Liver (tissue), 9 donors: Measurements from ENCODE around the gene THSD4. TPM values are rescaled to one million over a fixed set of nuclear protein-coding genes. Genes with fewer than 3 reads are reported as not detected.

Experiments used
- DNase-seq: peaks from one replicate; pipeline ENCODE4 v3.0.0-alpha.2; 2017; ENCODE audit warnings: low spot score
- H3K27ac ChIP-seq, 2 donors: one replicate each; pipeline ENCODE4 v1.7.0; 2013; ENCODE audit warnings: inconsistent platforms in 2 of 2, low read length in 2 of 2, control low read depth in 1 of 2, low read depth in 1 of 2, mild to moderate bottlenecking in 1 of 2
- H3K27me3 ChIP-seq, 4 donors: one replicate each; pipeline versions ENCODE4 v1.6.1 to v1.7.0; 2013; ENCODE audit warnings: low read length in 3 of 4, inconsistent platforms in 1 of 4, mild to moderate bottlenecking in 1 of 4, moderate library complexity in 1 of 4; ENCODE audit not compliant: control insufficient read depth in 4 of 4, insufficient read depth in 4 of 4
- H3K36me3 ChIP-seq, 4 donors: one replicate each; pipeline versions ENCODE4 v1.6.1 to v1.7.0; 2013; ENCODE audit warnings: low read length in 3 of 4, mild to moderate bottlenecking in 3 of 4, low read depth in 1 of 4, moderate library complexity in 1 of 4; ENCODE audit not compliant: control insufficient read depth in 4 of 4, insufficient read depth in 3 of 4
- H3K4me1 ChIP-seq, 4 donors: one replicate each; pipeline versions ENCODE4 v1.6.1 to v1.7.0; 2013; ENCODE audit warnings: low read length in 3 of 4, mild to moderate bottlenecking in 3 of 4, moderate library complexity in 1 of 4; ENCODE audit not compliant: control insufficient read depth in 4 of 4, insufficient read depth in 4 of 4
- H3K4me3 ChIP-seq, 3 donors: one replicate each; pipeline versions ENCODE4 v1.6.1 to v1.7.0; 2013; ENCODE audit warnings: low read length in 3 of 3, control low read depth in 1 of 3, low read depth in 1 of 3, mild to moderate bottlenecking in 1 of 3
- H3K9ac ChIP-seq, 2 donors: one replicate each; pipeline ENCODE4 v1.7.0; 2013; ENCODE audit warnings: low read length in 2 of 2, mild to moderate bottlenecking in 2 of 2, moderate library complexity in 2 of 2, control low read depth in 1 of 2, low read depth in 1 of 2
- H3K9me3 ChIP-seq, 4 donors: one replicate each; pipeline versions ENCODE4 v1.6.1 to v1.7.0; 2013; ENCODE audit warnings: low read length in 3 of 4; ENCODE audit not compliant: control insufficient read depth in 4 of 4
- NR2F2 ChIP-seq: IDR thresholded peaks from 2 replicates; pipeline ENCODE4 v1.6.1; 2016; ENCODE audit warnings: antibody characterized with exemption
- YY1 ChIP-seq: IDR thresholded peaks from 2 replicates; pipeline ENCODE4 v1.6.1; 2016; ENCODE audit warnings: antibody characterized with exemption, mild to moderate bottlenecking
- WGBS: extraction: QIAGEN DNeasy Blood & Tissue Kit; methylation state at CpG from one replicate; pipeline ENCODE4 v1.1.7; 2013; 5-methylcytosine and 5-hydroxymethylcytosine counted together
- polyA plus RNA-seq, 2 donors: library from polyadenylated mRNA; stranded (reverse) in 1 of 2; unstranded in 1 of 2; fragments of 200-250 nt in 1 of 2; fragments of >200 nt in 1 of 2; fragmentation: Nextera tagmentation in 1 of 2; extraction: Ambion mirVana in 1 of 2; gene quantifications; one replicate each; pipeline versions ENCODE4 v1.2.1 to v1.2.3, GENCODE V29; 2013 to 2015
- total RNA-seq, 2 donors: library from RNA; depleted of rRNA; stranded (reverse); fragments of >200 nt; gene quantifications; one replicate each; pipeline ENCODE4 v1.2.3, GENCODE V29; 2014
- TF ChIP-seq, protein P1 (sequence below): fragments of 150-350 bp; IDR thresholded peaks from 2 replicates; pipeline ENCODE4 v1.5.1; 2017; ENCODE audit warnings: improper control_type of control experiment, low read depth, low read length; ENCODE audit not compliant: missing input control
- TF ChIP-seq, protein P2 (sequence below): IDR thresholded peaks from 2 replicates; pipeline ENCODE4 v1.6.1; 2016; ENCODE audit warnings: antibody characterized with exemption
- TF ChIP-seq, protein P3 (sequence below): IDR thresholded peaks from 2 replicates; pipeline ENCODE4 v1.6.1; 2016; ENCODE audit warnings: antibody characterized with exemption, mild to moderate bottlenecking
- TF ChIP-seq, protein P4 (sequence below): IDR thresholded peaks from 2 replicates; pipeline ENCODE4 v1.6.1; 2016; ENCODE audit warnings: antibody characterized with exemption
- donor health status: healthy.
- donor health status: healthy.
- donor health status: healthy.
- donor health status: healthy.
- donor health status: healthy.

Gene THSD4
- total and polyA plus RNA-seq, 4 donors: 0.23 to 11.5 (median 1.9) TPM

DNA sequence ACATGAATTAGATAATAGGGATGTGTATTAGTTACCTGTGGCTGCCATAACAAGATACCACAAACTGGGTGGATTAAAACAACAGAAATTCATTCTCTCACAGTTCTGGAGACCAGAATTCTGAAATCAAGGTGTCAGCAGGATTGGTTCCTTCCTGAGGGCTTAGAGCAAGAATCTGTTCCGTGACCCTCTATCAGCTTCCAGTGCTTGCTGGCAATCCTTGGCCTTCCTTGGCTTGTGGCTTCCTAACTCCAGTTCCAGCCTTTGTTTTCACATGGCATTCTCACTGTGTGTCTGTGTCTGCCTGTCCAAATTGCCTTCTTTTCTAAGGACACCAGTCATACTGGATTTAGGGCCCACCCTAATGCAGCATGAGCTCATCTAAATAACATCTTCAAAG is 600.6 kb downstream of the THSD4 start:
- 89% methylated on average over 1 of the region's 1 CpG for WGBS
- no peak overlapping the region for H3K27ac ChIP-seq
- H3K36me3 ChIP-seq: no peaks in the 10 kb centered on the region

DNA sequence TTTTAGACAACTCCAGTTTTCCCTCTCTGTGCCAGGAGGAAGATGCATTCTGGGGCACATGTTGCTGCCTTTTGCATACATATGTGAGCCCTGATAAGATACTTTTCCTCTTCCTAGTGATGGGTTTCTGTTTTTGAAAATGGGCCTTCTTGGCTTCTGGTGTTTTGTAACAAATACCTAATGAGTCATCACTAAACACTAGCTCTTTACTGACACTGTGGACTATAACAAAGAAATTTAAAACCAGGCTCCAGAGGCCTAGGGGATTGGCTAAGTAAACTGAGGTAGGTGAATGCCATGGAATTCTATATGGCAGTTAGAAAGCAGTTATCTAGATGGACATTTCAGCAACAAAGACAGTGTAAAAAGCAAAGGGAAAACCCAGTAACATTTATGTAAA is 601.7 kb downstream of the THSD4 start:
- TF ChIP-seq NR2F2 (no peak), YY1 (no peak)
- TF ChIP-seq, protein P1, sequence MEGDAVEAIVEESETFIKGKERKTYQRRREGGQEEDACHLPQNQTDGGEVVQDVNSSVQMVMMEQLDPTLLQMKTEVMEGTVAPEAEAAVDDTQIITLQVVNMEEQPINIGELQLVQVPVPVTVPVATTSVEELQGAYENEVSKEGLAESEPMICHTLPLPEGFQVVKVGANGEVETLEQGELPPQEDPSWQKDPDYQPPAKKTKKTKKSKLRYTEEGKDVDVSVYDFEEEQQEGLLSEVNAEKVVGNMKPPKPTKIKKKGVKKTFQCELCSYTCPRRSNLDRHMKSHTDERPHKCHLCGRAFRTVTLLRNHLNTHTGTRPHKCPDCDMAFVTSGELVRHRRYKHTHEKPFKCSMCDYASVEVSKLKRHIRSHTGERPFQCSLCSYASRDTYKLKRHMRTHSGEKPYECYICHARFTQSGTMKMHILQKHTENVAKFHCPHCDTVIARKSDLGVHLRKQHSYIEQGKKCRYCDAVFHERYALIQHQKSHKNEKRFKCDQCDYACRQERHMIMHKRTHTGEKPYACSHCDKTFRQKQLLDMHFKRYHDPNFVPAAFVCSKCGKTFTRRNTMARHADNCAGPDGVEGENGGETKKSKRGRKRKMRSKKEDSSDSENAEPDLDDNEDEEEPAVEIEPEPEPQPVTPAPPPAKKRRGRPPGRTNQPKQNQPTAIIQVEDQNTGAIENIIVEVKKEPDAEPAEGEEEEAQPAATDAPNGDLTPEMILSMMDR: no peak
- TF ChIP-seq, protein P2, sequence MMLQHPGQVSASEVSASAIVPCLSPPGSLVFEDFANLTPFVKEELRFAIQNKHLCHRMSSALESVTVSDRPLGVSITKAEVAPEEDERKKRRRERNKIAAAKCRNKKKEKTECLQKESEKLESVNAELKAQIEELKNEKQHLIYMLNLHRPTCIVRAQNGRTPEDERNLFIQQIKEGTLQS: no peak
- TF ChIP-seq, protein P3, sequence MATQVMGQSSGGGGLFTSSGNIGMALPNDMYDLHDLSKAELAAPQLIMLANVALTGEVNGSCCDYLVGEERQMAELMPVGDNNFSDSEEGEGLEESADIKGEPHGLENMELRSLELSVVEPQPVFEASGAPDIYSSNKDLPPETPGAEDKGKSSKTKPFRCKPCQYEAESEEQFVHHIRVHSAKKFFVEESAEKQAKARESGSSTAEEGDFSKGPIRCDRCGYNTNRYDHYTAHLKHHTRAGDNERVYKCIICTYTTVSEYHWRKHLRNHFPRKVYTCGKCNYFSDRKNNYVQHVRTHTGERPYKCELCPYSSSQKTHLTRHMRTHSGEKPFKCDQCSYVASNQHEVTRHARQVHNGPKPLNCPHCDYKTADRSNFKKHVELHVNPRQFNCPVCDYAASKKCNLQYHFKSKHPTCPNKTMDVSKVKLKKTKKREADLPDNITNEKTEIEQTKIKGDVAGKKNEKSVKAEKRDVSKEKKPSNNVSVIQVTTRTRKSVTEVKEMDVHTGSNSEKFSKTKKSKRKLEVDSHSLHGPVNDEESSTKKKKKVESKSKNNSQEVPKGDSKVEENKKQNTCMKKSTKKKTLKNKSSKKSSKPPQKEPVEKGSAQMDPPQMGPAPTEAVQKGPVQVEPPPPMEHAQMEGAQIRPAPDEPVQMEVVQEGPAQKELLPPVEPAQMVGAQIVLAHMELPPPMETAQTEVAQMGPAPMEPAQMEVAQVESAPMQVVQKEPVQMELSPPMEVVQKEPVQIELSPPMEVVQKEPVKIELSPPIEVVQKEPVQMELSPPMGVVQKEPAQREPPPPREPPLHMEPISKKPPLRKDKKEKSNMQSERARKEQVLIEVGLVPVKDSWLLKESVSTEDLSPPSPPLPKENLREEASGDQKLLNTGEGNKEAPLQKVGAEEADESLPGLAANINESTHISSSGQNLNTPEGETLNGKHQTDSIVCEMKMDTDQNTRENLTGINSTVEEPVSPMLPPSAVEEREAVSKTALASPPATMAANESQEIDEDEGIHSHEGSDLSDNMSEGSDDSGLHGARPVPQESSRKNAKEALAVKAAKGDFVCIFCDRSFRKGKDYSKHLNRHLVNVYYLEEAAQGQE: no peak
- TF ChIP-seq, protein P4, sequence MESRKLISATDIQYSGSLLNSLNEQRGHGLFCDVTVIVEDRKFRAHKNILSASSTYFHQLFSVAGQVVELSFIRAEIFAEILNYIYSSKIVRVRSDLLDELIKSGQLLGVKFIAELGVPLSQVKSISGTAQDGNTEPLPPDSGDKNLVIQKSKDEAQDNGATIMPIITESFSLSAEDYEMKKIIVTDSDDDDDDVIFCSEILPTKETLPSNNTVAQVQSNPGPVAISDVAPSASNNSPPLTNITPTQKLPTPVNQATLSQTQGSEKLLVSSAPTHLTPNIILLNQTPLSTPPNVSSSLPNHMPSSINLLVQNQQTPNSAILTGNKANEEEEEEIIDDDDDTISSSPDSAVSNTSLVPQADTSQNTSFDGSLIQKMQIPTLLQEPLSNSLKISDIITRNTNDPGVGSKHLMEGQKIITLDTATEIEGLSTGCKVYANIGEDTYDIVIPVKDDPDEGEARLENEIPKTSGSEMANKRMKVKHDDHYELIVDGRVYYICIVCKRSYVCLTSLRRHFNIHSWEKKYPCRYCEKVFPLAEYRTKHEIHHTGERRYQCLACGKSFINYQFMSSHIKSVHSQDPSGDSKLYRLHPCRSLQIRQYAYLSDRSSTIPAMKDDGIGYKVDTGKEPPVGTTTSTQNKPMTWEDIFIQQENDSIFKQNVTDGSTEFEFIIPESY: no peak
- no peaks in the 10 kb centered on the region for H3K9me3 ChIP-seq
- no peak overlapping the region for H3K9ac ChIP-seq
- H3K4me1 ChIP-seq: peaks cover 0 to 4% (median 1%) of the 10 kb centered on the region in 4 donors
- no peak overlapping the region for H3K27ac ChIP-seq
- H3K36me3 ChIP-seq: no peaks in the 10 kb centered on the region
- no peak for DNase-seq
- no peaks in the 10 kb centered on the region for H3K27me3 ChIP-seq
- H3K4me3 ChIP-seq: no peak overlapping the region

More for the DNA sequence above, 600.6 kb downstream of the THSD4 start:
- no peak overlapping the region for H3K9ac ChIP-seq
- H3K4me3 ChIP-seq: no peak overlapping the region
- no peaks in the 10 kb centered on the region for H3K27me3 ChIP-seq
- no peaks in the 10 kb centered on the region for H3K9me3 ChIP-seq
- no peak for DNase-seq
- peaks cover 0 to 4% (median 2%) of the 10 kb centered on the region in 4 donors for H3K4me1 ChIP-seq
- TF ChIP-seq, protein P2: no peak
- TF ChIP-seq NR2F2: peak; percentile 15
